T-cell (primary cell): ENCODE data around the gene ADARB2. TPM values are rescaled to one million over a fixed set of nuclear protein-coding genes. Genes with fewer than 3 reads are reported as not detected.

Source experiments
- ATAC-seq, 4 experiments: fragments of 200-7000 bp in 3 of 4; fragments of 150-1000 bp in 1 of 4; cut with Tn5 transposase; replicated peaks in 1 of 4; 1 replicate in 3 of 4; 2 replicates in 1 of 4; pipeline ENCODE4 v1.10.0; 2021; ENCODE audit warnings: moderate library complexity in 3 of 4, mild to moderate bottlenecking in 2 of 4, moderate number of reproducible peaks in 1 of 4
- CTCF ChIA-PET, 2 donors: fragments of 300-600 bp; sonication (Branson Sonifier 250); formaldehyde crosslinking; loops; one replicate each; lab custom pipeline; 2022; ENCODE audit warnings: antibody characterized with exemption in 2 of 2; lab: Charles Lee
- POLR2A ChIA-PET, 2 donors: fragments of 300-600 bp; sonication (Branson Sonifier 250); formaldehyde crosslinking; loops; one replicate each; lab custom pipeline; 2022; ENCODE audit warnings: antibody characterized with exemption in 2 of 2; lab: Charles Lee
- DNase-seq, 35 experiments: peaks; one replicate each; pipeline versions ENCODE4 v3.0.0 to v3.0.0-alpha.2; 2013 to 2023
- H3K27ac ChIP-seq: one replicate; pipeline ENCODE4 v1.5.1; 2013; ENCODE audit warnings: low read length
- H3K27me3 ChIP-seq, 2 experiments: replicated peaks in 1 of 2; 1 replicate in 1 of 2; 2 replicates in 1 of 2; pipeline versions ENCODE4 v1.6.1 to v1.7.0; 2013; ENCODE audit warnings: low read length in 1 of 2, mixed read lengths in 1 of 2; ENCODE audit not compliant: control insufficient read depth in 2 of 2, insufficient read depth in 2 of 2; ENCODE audit errors: extremely low read depth in 1 of 2
- H3K36me3 ChIP-seq, 2 donors: 1 replicate in 1 of 2; 2 replicates in 1 of 2; pipeline versions ENCODE4 v1.6.1 to v1.7.0; 2013; ENCODE audit warnings: low read length in 1 of 2; ENCODE audit not compliant: control insufficient read depth in 2 of 2, insufficient read depth in 1 of 2; ENCODE audit errors: extremely low read depth in 1 of 2
- H3K4me1 ChIP-seq, 2 experiments: 1 replicate in 1 of 2; 2 replicates in 1 of 2; pipeline versions ENCODE4 v1.6.1 to v1.7.0; 2013; ENCODE audit warnings: low read length in 2 of 2, mixed read lengths in 1 of 2; ENCODE audit not compliant: insufficient read depth in 2 of 2, control insufficient read depth in 1 of 2; ENCODE audit errors: extremely low read depth in 1 of 2
- H3K4me3 ChIP-seq, 2 donors: 1 replicate in 1 of 2; 2 replicates in 1 of 2; pipeline versions ENCODE4 v1.5.1 to v1.7.0; 2013; ENCODE audit warnings: mild to moderate bottlenecking in 2 of 2, low read length in 1 of 2, moderate library complexity in 1 of 2; ENCODE audit not compliant: control insufficient read depth in 1 of 2; ENCODE audit errors: extremely low read depth in 1 of 2
- H3K9me3 ChIP-seq: 2 replicates; pipeline ENCODE4 v1.7.0; 2013
- H3K27ac Mint-ChIP-seq, 2 donors: one replicate each; pipeline ENCODE4 v1.8.0; 2020 to 2021; ENCODE audit warnings: mild to moderate bottlenecking in 2 of 2, mixed read lengths in 2 of 2
- H3K27me3 Mint-ChIP-seq, 2 donors: one replicate each; pipeline ENCODE4 v1.8.0; 2021 to 2022; ENCODE audit warnings: mixed read lengths in 2 of 2
- H3K36me3 Mint-ChIP-seq: one replicate; pipeline ENCODE4 v1.8.0; 2021; ENCODE audit warnings: mixed read lengths
- H3K4me1 Mint-ChIP-seq, 3 donors: one replicate each; pipeline ENCODE4 v1.8.0; 2020 to 2022; ENCODE audit warnings: mixed read lengths in 3 of 3, mild to moderate bottlenecking in 1 of 3
- H3K4me3 Mint-ChIP-seq, 3 donors: one replicate each; pipeline ENCODE4 v1.8.0; 2020 to 2022; ENCODE audit warnings: mild to moderate bottlenecking in 3 of 3, mixed read lengths in 3 of 3, moderate library complexity in 3 of 3
- H3K9me3 Mint-ChIP-seq, 3 donors: one replicate each; pipeline ENCODE4 v1.8.0; 2020 to 2022; ENCODE audit warnings: mixed read lengths in 3 of 3
- WGBS: methylation state at CpG from one replicate; pipeline ENCODE4 v1.1.5; 2013; ENCODE audit warnings: missing lambda C conversion rate; ENCODE audit not compliant: insufficient coverage; 5-methylcytosine and 5-hydroxymethylcytosine counted together
- total RNA-seq, 35 experiments: library from RNA in 6 of 35; stranded (reverse) in 6 of 35; fragments of 120-200 nt in 1 of 35; gene quantifications; one replicate each; pipeline versions ENCODE4 v1.2.1 to v1.2.4 and lab custom pipeline; 2013 to 2026

The ADARB2 gene
- total RNA-seq, 5 donors from 2014 or later (not counting 1 experiment from before 2014, with no cell fraction given): 0.07 to 4.0 (median 0.41) TPM

DNA sequence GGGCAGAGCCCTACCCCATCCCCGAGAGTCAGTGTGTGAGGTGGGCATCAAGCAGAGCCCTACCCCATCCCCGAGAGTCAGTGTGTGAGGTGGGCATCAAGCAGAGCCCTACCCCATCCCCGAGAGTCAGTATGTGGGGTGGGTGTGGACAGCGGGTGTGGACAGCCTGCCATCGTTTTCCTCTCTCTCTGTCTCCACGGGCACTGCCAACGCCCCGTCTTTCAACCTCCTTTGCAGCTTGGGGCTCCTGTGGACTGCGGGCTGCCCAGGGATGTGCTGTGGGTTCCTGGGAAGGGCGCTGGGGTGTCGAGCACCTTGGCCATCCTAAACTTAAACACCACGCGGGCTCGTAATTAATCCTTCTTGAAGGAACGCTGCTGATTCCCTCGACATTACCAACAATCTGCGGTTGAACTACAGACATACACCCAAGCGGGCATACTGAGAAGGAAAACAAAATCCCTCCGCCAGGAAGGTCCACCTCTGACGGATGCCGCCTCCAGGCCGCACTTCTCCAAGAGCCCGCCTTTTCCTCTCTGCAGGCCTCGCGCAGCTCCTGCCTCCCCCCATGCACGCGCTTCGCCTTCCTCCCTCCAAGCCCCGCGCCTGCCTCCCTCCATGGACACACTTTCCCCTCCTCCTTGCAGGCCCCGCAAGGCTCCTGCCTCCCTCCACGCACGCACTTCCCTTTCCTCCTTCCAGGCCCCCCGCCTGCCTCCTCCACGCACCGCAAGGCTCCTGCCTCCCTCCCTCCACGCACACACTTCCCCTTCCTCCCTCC is 65.1 kb downstream of the ADARB2 start:
- Histone ChIP-seq H3K27ac (no peak overlapping the region), H3K9me3 (no peaks in the 10 kb centered on the region), H3K27me3 (peaks cover 0 to 19% of the 10 kb centered on the region in 2 experiments), H3K36me3 (no peaks in the 10 kb centered on the region), H3K4me3 (no peak overlapping the region), H3K4me1 (no peaks in the 10 kb centered on the region)
- WGBS: 85% methylated on average over 33 of the region's 37 CpGs
- ATAC-seq (no peak), DNase-seq (no peak)
- Mint-ChIP-seq H3K4me1 (no peaks in the 10 kb centered on the region), H3K9me3 (no peaks in the 10 kb centered on the region), H3K27ac (no peak overlapping the region), H3K4me3 (no peak overlapping the region), H3K36me3 (no peaks in the 10 kb centered on the region), H3K27me3 (peaks cover 12% of the 10 kb centered on the region in 2 donors)
- CTCF ChIA-PET: no interaction called here
- POLR2A ChIA-PET: no interaction called here

DNA sequence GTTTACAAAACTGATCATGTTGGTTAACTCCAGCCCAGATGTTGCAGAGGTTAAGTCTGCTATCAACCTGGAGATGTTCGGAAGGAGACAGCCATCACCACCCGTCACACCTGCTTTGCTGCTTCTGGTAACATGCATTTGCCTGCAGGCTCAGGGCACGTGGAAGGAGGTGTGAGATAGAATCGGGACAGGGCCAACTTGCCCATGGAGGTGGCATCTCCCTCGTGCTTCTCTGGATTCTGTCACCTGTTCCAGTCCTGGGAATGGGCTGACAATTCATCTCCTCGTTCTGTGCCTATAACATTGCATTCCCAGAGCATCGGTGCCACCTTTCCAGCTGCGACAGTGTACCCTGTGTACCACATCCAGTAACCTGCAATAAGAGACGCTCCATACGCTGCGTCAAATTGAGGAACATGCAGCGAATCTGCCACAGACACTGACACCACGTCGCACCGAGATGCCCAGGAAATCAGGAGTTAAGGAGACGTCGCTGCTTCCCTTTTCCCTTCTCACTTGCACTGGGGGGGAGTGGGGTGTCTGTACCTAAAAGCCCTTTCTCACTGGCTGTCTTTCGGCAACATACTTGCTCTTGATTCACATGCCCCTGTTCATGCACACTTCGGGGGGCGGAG is 65.8 kb downstream of the ADARB2 start:
- ATAC-seq (no peak), DNase-seq (no peak)
- H3K36me3 Mint-ChIP-seq: no peaks in the 10 kb centered on the region
- ChIA-PET POLR2A (no interaction called here), CTCF (no interaction called here)
- WGBS: 71% methylated on average over 8 of the region's 20 CpGs
- Histone ChIP-seq H3K4me1 (no peaks in the 10 kb centered on the region), H3K27ac (no peak overlapping the region), H3K9me3 (no peaks in the 10 kb centered on the region), H3K36me3 (no peaks in the 10 kb centered on the region), H3K27me3 (peaks cover 0 to 18% of the 10 kb centered on the region in 2 experiments), H3K4me3 (no peak overlapping the region)
- peaks cover 12% of the 10 kb centered on the region in 2 donors for H3K27me3 Mint-ChIP-seq
- H3K9me3 Mint-ChIP-seq: no peaks in the 10 kb centered on the region
- H3K4me1 Mint-ChIP-seq: no peaks in the 10 kb centered on the region
- H3K4me3 Mint-ChIP-seq: no peak overlapping the region
- no peak overlapping the region for H3K27ac Mint-ChIP-seq

DNA sequence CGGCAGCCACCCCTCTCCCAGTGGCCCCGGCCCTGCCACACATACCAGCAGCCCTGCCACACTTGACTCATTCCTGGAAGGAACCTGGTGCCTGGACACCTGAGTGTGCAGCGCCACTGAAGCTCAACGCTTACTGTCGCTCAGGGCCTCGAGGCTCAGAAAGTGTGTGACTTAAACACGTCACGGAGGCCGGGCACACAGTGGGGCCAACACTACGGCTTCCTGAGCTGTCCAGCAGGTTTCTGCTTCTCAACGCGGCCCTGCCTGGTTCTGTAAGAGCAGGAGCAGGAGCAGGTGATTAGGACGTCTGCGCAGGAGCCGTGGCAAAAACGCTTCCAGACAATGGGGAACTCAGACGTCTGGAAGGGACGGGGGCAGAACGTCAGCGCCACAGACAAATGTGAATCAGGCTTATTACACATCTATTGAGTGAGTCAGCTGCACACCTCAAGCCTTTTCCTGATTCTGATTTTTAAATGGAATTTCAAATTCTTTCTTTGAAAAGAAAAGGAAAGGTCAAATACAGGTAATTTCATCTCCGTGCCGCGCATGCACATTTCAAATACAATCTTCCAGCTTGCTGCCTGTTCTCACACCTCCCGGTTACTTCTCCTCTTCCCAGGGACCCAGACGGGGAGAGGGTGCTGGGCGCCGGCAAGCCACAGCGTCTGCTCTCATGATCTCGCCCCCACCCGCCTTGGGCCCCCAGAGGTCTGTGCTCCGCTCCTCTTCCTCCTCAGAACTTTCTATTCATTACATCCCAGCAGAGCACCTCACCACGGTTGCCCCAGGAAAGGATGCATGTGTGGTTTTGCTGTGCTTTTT is 66.6 kb downstream of the ADARB2 start:
- Histone ChIP-seq H3K27ac (no peak overlapping the region), H3K9me3 (no peaks in the 10 kb centered on the region), H3K4me3 (no peak overlapping the region), H3K27me3 (peaks cover 0 to 19% of the 10 kb centered on the region in 2 experiments), H3K36me3 (no peaks in the 10 kb centered on the region), H3K4me1 (no peaks in the 10 kb centered on the region)
- ATAC-seq: no peak
- H3K4me1 Mint-ChIP-seq: no peaks in the 10 kb centered on the region
- no peak overlapping the region for H3K4me3 Mint-ChIP-seq
- POLR2A ChIA-PET: no interaction called here
- H3K27ac Mint-ChIP-seq: no peak overlapping the region
- CTCF ChIA-PET: no interaction called here
- 75% methylated on average over 20 of the region's 32 CpGs for WGBS
- DNase-seq: no peak
- H3K36me3 Mint-ChIP-seq: no peaks in the 10 kb centered on the region
- no peaks in the 10 kb centered on the region for H3K9me3 Mint-ChIP-seq
- H3K27me3 Mint-ChIP-seq: peaks cover 12% of the 10 kb centered on the region in 2 donors

DNA sequence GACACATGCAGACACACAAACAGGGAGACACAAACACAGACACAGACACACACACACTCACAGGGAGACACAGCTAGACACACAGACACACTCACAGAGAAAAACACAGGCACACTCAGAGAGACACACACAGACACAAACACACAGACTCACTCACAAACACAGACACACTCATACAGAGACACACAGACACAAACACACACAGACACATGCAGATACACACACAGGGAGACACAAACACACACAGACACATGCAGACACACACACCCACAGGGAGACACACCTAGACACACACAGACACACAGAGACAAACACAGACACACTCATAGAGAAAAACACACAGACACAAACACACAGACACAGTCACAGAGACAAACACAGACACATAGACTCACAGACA is 67.9 kb downstream of the ADARB2 start:
- no peak overlapping the region for H3K27ac ChIP-seq
- DNase-seq (no peak), ATAC-seq (no peak)
- no peaks in the 10 kb centered on the region for H3K4me1 ChIP-seq
- no peaks in the 10 kb centered on the region for H3K9me3 ChIP-seq
- CTCF ChIA-PET: no interaction called here
- H3K36me3 ChIP-seq: no peaks in the 10 kb centered on the region
- no peaks in the 10 kb centered on the region for H3K4me1 Mint-ChIP-seq
- H3K4me3 Mint-ChIP-seq: no peak overlapping the region
- H3K27me3 Mint-ChIP-seq: peaks cover 1 to 4% of the 10 kb centered on the region in 2 donors
- H3K36me3 Mint-ChIP-seq: no peaks in the 10 kb centered on the region
- H3K27ac Mint-ChIP-seq: no peak overlapping the region
- no peaks in the 10 kb centered on the region for H3K9me3 Mint-ChIP-seq
- POLR2A ChIA-PET: no interaction called here
- peaks cover 0 to 14% of the 10 kb centered on the region in 2 experiments for H3K27me3 ChIP-seq
- no peak overlapping the region for H3K4me3 ChIP-seq

DNA sequence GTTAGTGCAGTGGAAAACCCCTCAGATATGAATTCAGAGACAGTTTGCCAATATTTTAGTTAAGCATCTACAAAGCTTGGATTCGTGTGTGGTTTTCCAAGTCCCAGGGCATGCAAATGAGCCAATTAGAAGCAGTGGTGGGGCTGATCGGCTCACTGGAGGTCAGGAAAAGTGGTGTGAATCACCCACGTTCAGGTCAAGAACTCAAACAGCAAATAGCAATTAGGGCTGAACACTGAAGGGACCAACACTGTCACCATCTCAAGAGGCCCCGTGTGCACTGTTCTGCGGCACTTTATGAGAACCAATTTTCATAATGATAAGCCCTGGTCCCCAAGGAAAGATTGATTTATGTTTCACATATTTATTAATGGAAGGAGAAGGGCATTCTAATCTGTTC is 68.9 kb downstream of the ADARB2 start:
- H3K27ac Mint-ChIP-seq: no peak overlapping the region
- ChIA-PET POLR2A (no interaction called here), CTCF (no interaction called here)
- no peak overlapping the region for H3K4me3 Mint-ChIP-seq
- H3K4me3 ChIP-seq: no peak overlapping the region
- no peaks in the 10 kb centered on the region for H3K36me3 Mint-ChIP-seq
- H3K27me3 Mint-ChIP-seq: peaks cover 0 to 2% of the 10 kb centered on the region in 2 donors
- H3K36me3 ChIP-seq: no peaks in the 10 kb centered on the region
- no peaks in the 10 kb centered on the region for H3K4me1 Mint-ChIP-seq
- 65% methylated on average over 2 of the region's 5 CpGs for WGBS
- peaks cover 0 to 17% of the 10 kb centered on the region in 2 experiments for H3K27me3 ChIP-seq
- no peaks in the 10 kb centered on the region for H3K9me3 Mint-ChIP-seq
- ATAC-seq (no peak), DNase-seq (no peak)
- no peaks in the 10 kb centered on the region for H3K4me1 ChIP-seq
- no peaks in the 10 kb centered on the region for H3K9me3 ChIP-seq
- no peak overlapping the region for H3K27ac ChIP-seq

DNA sequence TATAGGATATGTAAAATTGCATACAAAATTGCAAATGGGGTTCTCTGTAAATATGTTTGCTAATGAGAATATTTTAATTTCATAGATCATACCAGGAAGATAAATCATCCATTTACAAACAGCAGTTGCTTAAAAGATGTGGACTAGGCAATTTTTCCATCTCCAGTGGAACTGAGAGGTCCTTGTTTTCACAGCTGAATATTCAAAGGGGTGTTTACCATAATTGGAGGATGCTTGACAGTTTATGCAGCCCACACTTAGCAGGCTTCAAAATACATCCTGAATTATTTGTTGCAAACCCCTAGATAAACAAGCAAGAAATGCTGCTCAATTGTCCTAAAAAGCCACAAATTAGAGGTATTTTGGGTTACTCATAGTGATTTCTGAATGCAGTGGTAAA is 69.9 kb downstream of the ADARB2 start:
- Histone ChIP-seq H3K27ac (no peak overlapping the region), H3K9me3 (no peaks in the 10 kb centered on the region), H3K27me3 (peaks cover 0 to 15% of the 10 kb centered on the region in 2 experiments), H3K4me3 (no peak overlapping the region), H3K36me3 (no peaks in the 10 kb centered on the region), H3K4me1 (no peaks in the 10 kb centered on the region)
- no peaks in the 10 kb centered on the region for H3K36me3 Mint-ChIP-seq
- ATAC-seq: no peak
- ChIA-PET CTCF (no interaction called here), POLR2A (interaction anchor here in 1 of 2 donors (0.7 kb wide), 1 partner anchor 327 kb away, joined by 3 read pairs; no protein-coding TSS in a partner anchor)
- peaks cover 0 to 4% of the 10 kb centered on the region in 2 donors for H3K27me3 Mint-ChIP-seq
- H3K27ac Mint-ChIP-seq: no peak overlapping the region
- H3K4me1 Mint-ChIP-seq: peaks cover 0 to 1% (median 0%) of the 10 kb centered on the region in 3 donors
- DNase-seq: no peak
- no peak overlapping the region for H3K4me3 Mint-ChIP-seq
- no peaks in the 10 kb centered on the region for H3K9me3 Mint-ChIP-seq
